Uterus (tissue), 2 donors: ENCODE measurements around the gene C22orf23.

Experiments
- POLR2A ChIP-seq, 2 donors: fragments of 450-650 bp; IDR thresholded peaks; one replicate each; pipeline ENCODE4 v1.6.1; 2016; ENCODE audit warnings: antibody characterized with exemption in 2 of 2, mild to moderate bottlenecking in 1 of 2, moderate library complexity in 1 of 2
- TF ChIP-seq, protein P1 (sequence below), 4 experiments: fragments of 200-600 bp in 2 of 4; fragments of 450-650 bp in 2 of 4; sonication (generic) in 2 of 4; IDR thresholded peaks; one replicate each; pipeline ENCODE4 v1.5.1; 2016 to 2019; ENCODE audit warnings: antibody characterized with exemption in 4 of 4, mild to moderate bottlenecking in 2 of 4, moderate library complexity in 1 of 4

DNA sequence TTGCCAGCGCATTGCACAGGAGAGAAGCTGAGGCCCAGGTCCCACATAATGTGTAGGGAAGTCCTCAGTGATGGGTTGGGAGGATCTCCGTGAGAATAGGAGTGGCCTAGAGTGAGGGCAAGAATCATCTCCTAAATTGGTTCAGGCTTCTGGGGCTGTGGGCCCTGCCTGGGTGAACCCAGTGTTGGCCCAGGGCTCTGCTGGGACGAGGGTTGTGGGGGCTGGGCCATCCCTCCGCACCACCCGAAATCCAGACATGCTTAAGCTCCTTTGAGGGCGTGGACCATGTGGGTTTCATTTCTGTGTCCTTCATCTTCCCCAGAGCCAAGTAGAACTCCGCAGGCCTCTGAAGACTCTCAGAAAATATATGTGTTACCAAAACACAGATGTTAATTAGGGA is 43.6 kb downstream of the C22orf23 start:
- TF ChIP-seq, protein P1, sequence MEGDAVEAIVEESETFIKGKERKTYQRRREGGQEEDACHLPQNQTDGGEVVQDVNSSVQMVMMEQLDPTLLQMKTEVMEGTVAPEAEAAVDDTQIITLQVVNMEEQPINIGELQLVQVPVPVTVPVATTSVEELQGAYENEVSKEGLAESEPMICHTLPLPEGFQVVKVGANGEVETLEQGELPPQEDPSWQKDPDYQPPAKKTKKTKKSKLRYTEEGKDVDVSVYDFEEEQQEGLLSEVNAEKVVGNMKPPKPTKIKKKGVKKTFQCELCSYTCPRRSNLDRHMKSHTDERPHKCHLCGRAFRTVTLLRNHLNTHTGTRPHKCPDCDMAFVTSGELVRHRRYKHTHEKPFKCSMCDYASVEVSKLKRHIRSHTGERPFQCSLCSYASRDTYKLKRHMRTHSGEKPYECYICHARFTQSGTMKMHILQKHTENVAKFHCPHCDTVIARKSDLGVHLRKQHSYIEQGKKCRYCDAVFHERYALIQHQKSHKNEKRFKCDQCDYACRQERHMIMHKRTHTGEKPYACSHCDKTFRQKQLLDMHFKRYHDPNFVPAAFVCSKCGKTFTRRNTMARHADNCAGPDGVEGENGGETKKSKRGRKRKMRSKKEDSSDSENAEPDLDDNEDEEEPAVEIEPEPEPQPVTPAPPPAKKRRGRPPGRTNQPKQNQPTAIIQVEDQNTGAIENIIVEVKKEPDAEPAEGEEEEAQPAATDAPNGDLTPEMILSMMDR (IDR thresholded peaks at IDR 0.05): no peak
- TF ChIP-seq POLR2A (IDR thresholded peaks at IDR 0.05): no peak
